Panc1 (cell line): ENCODE results near the gene CAPN7. TPM values are rescaled to one million over a fixed set of nuclear protein-coding genes. Genes with fewer than 3 reads are reported as not detected.

Experiments used
- ATAC-seq: fragments of 200-7000 bp; cut with Tn5 transposase; 2 replicates; pipeline ENCODE4 v1.9.1; 2020; ENCODE audit warnings: mild to moderate bottlenecking, moderate library complexity
- BruUV-seq: library from RNA; stranded (reverse); fragments of 400-500 nt; replicated peaks from 2 replicates; lab custom pipeline; 2021; lab: Mats Ljungman, UMichigan
- CTCF ChIA-PET: fragments of 300-600 bp; sonication (Branson Sonifier 250); formaldehyde crosslinking; loops from one replicate; lab custom pipeline; 2022; ENCODE audit warnings: antibody characterized with exemption; lab: Charles Lee
- POLR2A ChIA-PET: fragments of 300-600 bp; sonication (Branson Sonifier 250); formaldehyde crosslinking; loops from one replicate; lab custom pipeline; 2022; ENCODE audit warnings: antibody characterized with exemption; lab: Charles Lee
- DNase-seq: peaks from one replicate; pipeline ENCODE4 v3.0.0-alpha.2; 2010; ENCODE audit warnings: low read depth, low spot score
- H3K27ac ChIP-seq: 2 replicates; pipeline ENCODE4 v1.5.1; 2011; ENCODE audit warnings: mild to moderate bottlenecking, low read length, inconsistent platforms
- H3K27me3 ChIP-seq: fragments of 200-500 bp; sonication (Bioruptor generic); 2 replicates; pipeline ENCODE4 v1.6.0; 2014; ENCODE audit warnings: low read length, inconsistent platforms; ENCODE audit not compliant: control insufficient read depth, insufficient read depth
- H3K36me3 ChIP-seq: fragments of 200-500 bp; sonication (Bioruptor generic); 2 replicates; pipeline ENCODE4 v1.5.1; 2014; ENCODE audit warnings: inconsistent platforms, mild to moderate bottlenecking, low read length, moderate library complexity; ENCODE audit not compliant: control insufficient read depth, insufficient read depth
- H3K4me1 ChIP-seq: 2 replicates; pipeline ENCODE4 v1.5.1; 2011; ENCODE audit warnings: inconsistent platforms, mild to moderate bottlenecking, low read length, moderate library complexity; ENCODE audit not compliant: control insufficient read depth, insufficient read depth
- H3K4me3 ChIP-seq, 2 experiments: 2 replicates each; pipeline ENCODE4 v1.5.1; 2011 to 2012; ENCODE audit warnings: low read depth in 2 of 2, low read length in 2 of 2, mild to moderate bottlenecking in 2 of 2, inconsistent platforms in 1 of 2, moderate library complexity in 1 of 2
- H3K9me3 ChIP-seq: fragments of 200-500 bp; sonication (Bioruptor generic); 2 replicates; pipeline ENCODE4 v1.5.1; 2014; ENCODE audit warnings: low read depth, mild to moderate bottlenecking, inconsistent platforms, low read length, moderate library complexity; ENCODE audit not compliant: control insufficient read depth, insufficient read depth
- CTCF ChIP-seq: fragments of 450-650 bp; IDR thresholded peaks from 2 replicates; pipeline ENCODE4 v1.5.1; 2017; ENCODE audit warnings: mild to moderate bottlenecking
- POLR2AphosphoS5 ChIP-seq: IDR thresholded peaks from 2 replicates; pipeline ENCODE4 v1.6.1; 2012; ENCODE audit warnings: mild to moderate bottlenecking, low read depth, low read length, moderate library complexity
- SIN3A ChIP-seq: IDR thresholded peaks from 2 replicates; pipeline ENCODE4 v1.6.1; 2012; ENCODE audit warnings: low read depth, mild to moderate bottlenecking, low read length, moderate library complexity, borderline replicate concordance; ENCODE audit not compliant: insufficient read depth
- TCF7L2 ChIP-seq: IDR thresholded peaks from 2 replicates; pipeline ENCODE4 v1.6.1; 2011; ENCODE audit warnings: mild to moderate bottlenecking, low read depth, low read length, inconsistent platforms
- in situ Hi-C: cut with HindIII; loops from 2 replicates; pipeline ENCODE4 v1.10.0; 2016; ENCODE audit warnings: low sequenced_read_pairs, low pct_unique_long_range_greater_than_20kb
- intact Hi-C: fragments of 100-400 bp; cut with micrococcal nuclease; formaldehyde crosslinking; loops from one replicate; pipeline ENCODE4 v1.10.0; 2022; ENCODE audit not compliant: unreplicated experiment
- total RNA-seq: library from RNA; stranded (reverse); gene quantifications from one replicate; pipeline ENCODE4 v1.2.1, GENCODE V29; 2021; ENCODE audit not compliant: unreplicated experiment
- TF ChIP-seq, protein P1 (sequence below), 2 experiments: IDR thresholded peaks; 2 replicates each; pipeline ENCODE4 v1.6.1; 2011 to 2012; ENCODE audit warnings: low read depth in 2 of 2, control low read depth in 1 of 2, low read length in 1 of 2, mild to moderate bottlenecking in 1 of 2, moderate library complexity in 1 of 2; ENCODE audit not compliant: insufficient read depth in 1 of 2

CAPN7 gene
- total RNA-seq, 1 experiment from 2014 or later = 26.5 TPM

GRCh38 chr3:15246186-15246585 is 40.1 kb downstream of the CAPN7 start:
- Histone ChIP-seq H3K27me3 (no peaks in the 10 kb centered on the region), H3K27ac (no peak overlapping the region), H3K9me3 (no peaks in the 10 kb centered on the region), H3K36me3 (peaks cover 28% of the 10 kb centered on the region), H3K4me1 (no peaks in the 10 kb centered on the region), H3K4me3 (no peak overlapping the region)
- BruUV-seq = no TSS peak
- TF ChIP-seq, protein P1, sequence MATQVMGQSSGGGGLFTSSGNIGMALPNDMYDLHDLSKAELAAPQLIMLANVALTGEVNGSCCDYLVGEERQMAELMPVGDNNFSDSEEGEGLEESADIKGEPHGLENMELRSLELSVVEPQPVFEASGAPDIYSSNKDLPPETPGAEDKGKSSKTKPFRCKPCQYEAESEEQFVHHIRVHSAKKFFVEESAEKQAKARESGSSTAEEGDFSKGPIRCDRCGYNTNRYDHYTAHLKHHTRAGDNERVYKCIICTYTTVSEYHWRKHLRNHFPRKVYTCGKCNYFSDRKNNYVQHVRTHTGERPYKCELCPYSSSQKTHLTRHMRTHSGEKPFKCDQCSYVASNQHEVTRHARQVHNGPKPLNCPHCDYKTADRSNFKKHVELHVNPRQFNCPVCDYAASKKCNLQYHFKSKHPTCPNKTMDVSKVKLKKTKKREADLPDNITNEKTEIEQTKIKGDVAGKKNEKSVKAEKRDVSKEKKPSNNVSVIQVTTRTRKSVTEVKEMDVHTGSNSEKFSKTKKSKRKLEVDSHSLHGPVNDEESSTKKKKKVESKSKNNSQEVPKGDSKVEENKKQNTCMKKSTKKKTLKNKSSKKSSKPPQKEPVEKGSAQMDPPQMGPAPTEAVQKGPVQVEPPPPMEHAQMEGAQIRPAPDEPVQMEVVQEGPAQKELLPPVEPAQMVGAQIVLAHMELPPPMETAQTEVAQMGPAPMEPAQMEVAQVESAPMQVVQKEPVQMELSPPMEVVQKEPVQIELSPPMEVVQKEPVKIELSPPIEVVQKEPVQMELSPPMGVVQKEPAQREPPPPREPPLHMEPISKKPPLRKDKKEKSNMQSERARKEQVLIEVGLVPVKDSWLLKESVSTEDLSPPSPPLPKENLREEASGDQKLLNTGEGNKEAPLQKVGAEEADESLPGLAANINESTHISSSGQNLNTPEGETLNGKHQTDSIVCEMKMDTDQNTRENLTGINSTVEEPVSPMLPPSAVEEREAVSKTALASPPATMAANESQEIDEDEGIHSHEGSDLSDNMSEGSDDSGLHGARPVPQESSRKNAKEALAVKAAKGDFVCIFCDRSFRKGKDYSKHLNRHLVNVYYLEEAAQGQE (IDR thresholded peaks at IDR 0.05; ENCODE audit: insufficient read depth in 1 of 2, low read depth in 2 of 2, low read length in 1 of 2) = no peak
- TF ChIP-seq TCF7L2 = no peak
- TF ChIP-seq SIN3A = no peak
- no peak for TF ChIP-seq CTCF
- TF ChIP-seq POLR2AphosphoS5 = no peak
- intact Hi-C loops (no loop called here), in situ Hi-C loops (no loop called here)
- ChIA-PET POLR2A (no interaction called here), CTCF (no interaction called here)
- ATAC-seq (no peak), DNase-seq (no peak)

DNA sequence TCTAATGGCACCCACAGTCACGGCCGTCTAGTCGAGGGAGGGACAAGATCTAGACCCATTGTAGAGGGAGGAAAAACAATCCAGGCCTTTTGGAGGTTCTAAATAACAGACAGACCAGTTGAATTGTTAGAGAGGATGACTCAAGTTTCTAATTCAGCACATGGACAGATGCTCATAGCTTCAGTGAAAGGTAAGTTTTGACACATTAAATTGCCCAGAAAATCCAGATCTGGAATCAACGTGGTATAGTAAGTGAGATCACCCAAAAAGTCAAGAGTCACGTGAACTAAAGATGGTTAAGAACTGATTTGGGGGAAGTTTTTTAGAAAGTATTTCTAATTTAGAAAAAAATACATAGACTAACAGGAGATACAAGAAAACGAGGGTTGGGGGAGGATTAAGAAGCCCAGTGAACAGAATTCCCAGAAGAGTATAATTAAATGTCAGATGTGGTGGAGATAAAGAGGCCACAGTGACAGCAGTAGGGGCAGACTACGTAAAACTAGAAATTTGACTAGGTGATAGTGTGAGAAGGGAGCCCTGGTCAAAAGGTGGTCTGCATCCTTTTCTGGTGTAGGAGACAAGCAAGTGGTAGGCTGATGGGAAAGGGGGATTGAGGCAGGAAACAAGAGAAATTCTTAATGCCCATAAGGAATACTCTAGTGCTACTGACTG is 47.1 kb downstream of the CAPN7 start:
- ChIA-PET POLR2A (no interaction called here), CTCF (no interaction called here)
- TF ChIP-seq SIN3A (no peak), TCF7L2 (no peak), CTCF (no peak), POLR2AphosphoS5 (no peak)
- TF ChIP-seq, protein P1 (IDR thresholded peaks at IDR 0.05; ENCODE audit: insufficient read depth in 1 of 2, low read depth in 2 of 2, low read length in 1 of 2) = no peak
- Histone ChIP-seq H3K4me1 (no peaks in the 10 kb centered on the region), H3K27me3 (no peaks in the 10 kb centered on the region), H3K4me3 (no peak overlapping the region), H3K9me3 (no peaks in the 10 kb centered on the region), H3K27ac (no peak overlapping the region), H3K36me3 (peaks cover 20% of the 10 kb centered on the region)
- DNase-seq = no peak
- no peak for ATAC-seq
- in situ Hi-C loops = no loop called here
- intact Hi-C loops = no loop called here
- no TSS peak for BruUV-seq
